ENCODE results near the gene ZBP1. TPM values are rescaled to one million over a fixed set of nuclear protein-coding genes. Genes with fewer than 3 reads are reported as not detected.

ZBP1 gene
- polyA plus RNA-seq, 5 donors = 0.08 to 0.37 (median 0.13) TPM

- no peak for DNase-seq
These were observed 61.0 kb downstream of the ZBP1 start for GRCh38 chr20:57559289-57559634.

- no peak for DNase-seq
These were observed 61.5 kb downstream of the ZBP1 start for GRCh38 chr20:57558614-57559288.

GRCh38 chr20:57557926-57558613 lies 62.2 kb downstream of the ZBP1 start:
- no peak for DNase-seq

GRCh38 chr20:57556980-57557274 lies 63.3 kb downstream of the ZBP1 start:
- DNase-seq = no peak

GRCh38 chr20:57555457-57556184 lies 64.6 kb downstream of the ZBP1 start:
- no peak for DNase-seq

Other genes with a start within 250 kb of the ZBP1 start
- 10 to 100 TPM; 16.8 to 33.5 (median 21.3) TPM for gene RBM38, start 229.0 kb downstream of the ZBP1 start, polyA plus RNA-seq (ENCODE audit: insufficient read depth in 1 of 5, insufficient read length in 5 of 5, low replicate concordance in 1 of 5)
- under 1 TPM; 0.33 to 0.52 (median 0.50) TPM for gene CTCFL, start 95.3 kb downstream of the ZBP1 start, polyA plus RNA-seq (ENCODE audit: insufficient read depth in 1 of 5, insufficient read length in 5 of 5, low replicate concordance in 1 of 5)
- gene PCK1, start 59.3 kb downstream of the ZBP1 start, polyA plus RNA-seq (ENCODE audit: insufficient read depth in 1 of 5, insufficient read length in 5 of 5, low replicate concordance in 1 of 5) = under 1 TPM; 0.18 to 0.55 (median 0.22) TPM
- 10 to 100 TPM; 16.5 to 44.6 (median 25.5) TPM for gene PMEPA1, start 89.6 kb upstream of the ZBP1 start, polyA plus RNA-seq (ENCODE audit: insufficient read depth in 1 of 5, insufficient read length in 5 of 5, low replicate concordance in 1 of 5)

Measured in right lung (tissue), 5 donors.